ENCODE measurements around the gene NOP14.

GRCh38 chr4:2964706-2965258, 1.6 kb upstream of the NOP14 start:
- TF ChIP-seq POLR2A (IDR thresholded peaks at IDR 0.05; ENCODE audit: low read length) (no peak), GATA1 (IDR thresholded peaks at IDR 0.05; ENCODE audit: low read depth, low read length) (no peak)

Measured in erythroblast (primary cell).